AG20443 (cell line): ENCODE measurements around the gene HEXB.
"Not testable (repeated sequence)": the region's sequence is repeated elsewhere in the genome, so short reads cannot be mapped to it uniquely, and the experiment has no call there.

Experiments
- DNase-seq: peaks from one replicate; pipeline ENCODE4 v3.0.0; 2012; ENCODE audit warnings: low spot score, mixed read lengths

HEXB gene

GRCh38 chr5:74738406-74738805 is 53.4 kb downstream of the HEXB start:
- no peak for DNase-seq

GRCh38 chr5:74748742-74749141 is 63.7 kb downstream of the HEXB start:
- not testable (repeated sequence) for DNase-seq

- DNase-seq: no peak
Observed at GRCh38 chr5:74761241-74761640, 76.2 kb downstream of the HEXB start.

- DNase-seq: peak; percentile 15
Observed at GRCh38 chr5:74762599-74762998, 77.6 kb downstream of the HEXB start.

- no peak for DNase-seq
Observed at GRCh38 chr5:74763504-74763903, 78.5 kb downstream of the HEXB start.

- no peak for DNase-seq
Observed at GRCh38 chr5:74765201-74765600, 80.2 kb downstream of the HEXB start.

GRCh38 chr5:74765929-74766328 is 80.9 kb downstream of the HEXB start:
- DNase-seq: no peak

- peak; percentile 44 for DNase-seq
Observed at GRCh38 chr5:74766418-74766848, 81.4 kb downstream of the HEXB start.

GRCh38 chr5:74766849-74767578 is 82.0 kb downstream of the HEXB start, which contains the start of the genes GFM2 and NSA2:
TSS of gene GFM2 (minus strand) at chr5:74767117. CDS start at chr5:74763742, 3,375 bp downstream.
TSS of gene NSA2 (plus strand) at chr5:74767249. CDS start at chr5:74767361, 112 bp downstream.
- peak; percentile 94 for DNase-seq

- DNase-seq: peak; percentile 46
Observed at GRCh38 chr5:74767579-74767913, 82.5 kb downstream of the HEXB start.
